ENCODE results near the gene TSTD2.

Gene TSTD2

DNA sequence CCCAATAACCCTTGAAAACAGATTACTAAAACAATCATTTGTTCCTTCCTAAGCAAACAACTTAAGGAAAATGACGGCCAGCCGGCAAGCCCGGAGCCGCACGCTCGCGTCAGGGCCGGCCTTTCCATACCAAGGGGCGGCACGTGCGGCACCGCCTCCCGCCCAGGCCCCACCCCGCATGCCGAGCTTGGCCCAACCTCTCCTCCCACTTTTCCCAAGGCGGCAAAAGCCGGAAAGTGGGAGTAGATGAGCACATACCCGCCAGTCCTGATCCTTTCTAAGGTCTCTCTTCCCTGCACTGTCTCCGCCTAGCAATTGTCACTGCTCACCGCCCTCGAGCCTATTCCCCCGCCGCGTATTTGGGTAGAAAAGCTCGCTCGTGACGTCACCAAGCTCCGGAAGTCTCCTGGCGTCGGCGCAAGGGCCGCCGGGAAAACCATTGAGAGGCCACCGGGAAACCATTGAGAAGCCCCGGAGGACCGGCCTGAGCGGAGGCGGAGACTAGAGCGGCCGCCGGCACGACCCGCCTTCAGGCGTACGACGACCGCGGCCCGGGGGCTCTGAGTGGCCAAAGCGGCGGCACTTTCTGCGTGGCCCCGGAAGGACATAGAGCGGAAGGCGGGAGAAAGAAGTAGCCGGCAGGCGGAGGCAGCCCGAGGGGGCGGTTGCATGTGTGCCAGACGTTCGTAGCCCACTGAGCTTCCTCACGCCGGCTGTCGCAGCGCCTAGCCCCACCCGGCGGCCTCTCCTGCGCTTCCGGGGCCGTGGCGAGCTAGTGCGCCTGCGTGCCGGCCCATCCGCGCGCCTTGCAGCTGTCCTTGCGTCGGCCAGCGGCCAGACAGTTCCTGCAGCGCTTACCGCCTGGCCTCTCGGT lies at the start of gene TSTD2, which contains the start of gene NCBP1:
TSTD2 (minus strand) TSS at position 384 of the 874 bp plus-strand sequence. CDS start 5,806 bp downstream, outside the sequence.
NCBP1 (plus strand) TSS at position 837 of the 874 bp plus-strand sequence. CDS start 61 bp downstream, outside the sequence.
- DNase-seq: peak; percentile 99

- no peak for DNase-seq
These were observed 49.1 kb upstream of the TSTD2 start for GRCh38 chr9:97682242-97682641.

- DNase-seq: no peak
These were observed 42.5 kb upstream of the TSTD2 start for GRCh38 chr9:97675655-97676054.

DNA sequence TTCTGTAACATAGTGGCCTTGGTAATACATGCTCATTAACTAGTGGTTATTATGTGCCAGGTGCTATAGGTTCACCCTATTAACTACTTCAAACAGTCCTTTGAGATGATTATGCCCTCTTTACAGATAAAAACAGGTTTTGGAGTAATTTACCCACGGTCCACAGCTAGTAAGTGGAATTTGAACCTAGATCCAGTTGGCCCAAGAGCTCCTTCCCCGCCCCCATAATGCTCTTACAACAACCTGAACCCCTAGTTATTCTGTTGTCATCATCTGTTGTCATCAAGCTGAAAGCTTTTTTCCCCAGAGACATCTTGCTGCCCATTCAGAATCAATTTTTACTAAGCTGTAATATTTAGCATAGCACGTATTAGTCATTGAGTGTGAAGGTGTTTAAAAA lies 40.8 kb upstream of the TSTD2 start:
- no peak for DNase-seq

GRCh38 chr9:97672403-97672802 lies 39.2 kb upstream of the TSTD2 start:
- no peak for DNase-seq

- no peak for DNase-seq
These were observed 37.4 kb upstream of the TSTD2 start for GRCh38 chr9:97670586-97670985.

- DNase-seq: no peak
These were observed 35.3 kb upstream of the TSTD2 start for GRCh38 chr9:97668485-97668884.

DNA sequence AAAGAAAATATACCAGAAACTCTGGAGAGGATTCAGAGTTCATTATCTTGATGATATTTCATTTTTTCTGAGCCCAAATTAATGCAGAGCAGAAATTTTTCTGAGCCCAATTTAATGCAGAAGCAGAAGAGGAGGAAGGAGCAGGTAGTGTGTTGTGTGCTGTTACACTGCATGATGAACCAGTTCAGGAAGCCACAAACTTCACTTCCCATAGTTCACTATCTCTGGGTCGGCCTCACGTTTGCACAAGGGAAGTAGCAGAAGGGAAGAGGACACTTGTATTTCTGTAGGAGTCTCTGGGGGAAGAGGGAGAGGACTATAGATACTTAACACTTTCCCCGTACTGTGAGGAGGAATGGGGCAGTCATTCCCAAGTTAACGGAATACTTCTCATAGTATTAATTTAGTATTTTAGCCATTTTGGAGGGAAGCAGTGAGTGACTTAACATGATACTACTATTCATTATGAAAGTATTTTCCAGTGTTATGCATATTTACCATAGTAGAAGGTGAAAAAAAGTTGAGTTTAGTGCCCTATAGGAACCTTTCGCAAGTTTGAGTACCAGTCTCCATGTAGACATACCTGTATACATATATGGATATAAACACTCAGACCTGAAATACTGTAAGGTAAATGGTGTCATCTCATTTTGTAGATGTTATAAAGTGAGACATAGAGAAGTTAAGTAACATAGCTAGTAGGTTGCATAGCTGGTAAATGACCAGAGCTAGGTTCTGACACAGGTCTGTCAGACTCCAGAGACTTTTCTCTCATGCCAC lies 33.9 kb upstream of the TSTD2 start:
- DNase-seq: peak; percentile 23

DNA sequence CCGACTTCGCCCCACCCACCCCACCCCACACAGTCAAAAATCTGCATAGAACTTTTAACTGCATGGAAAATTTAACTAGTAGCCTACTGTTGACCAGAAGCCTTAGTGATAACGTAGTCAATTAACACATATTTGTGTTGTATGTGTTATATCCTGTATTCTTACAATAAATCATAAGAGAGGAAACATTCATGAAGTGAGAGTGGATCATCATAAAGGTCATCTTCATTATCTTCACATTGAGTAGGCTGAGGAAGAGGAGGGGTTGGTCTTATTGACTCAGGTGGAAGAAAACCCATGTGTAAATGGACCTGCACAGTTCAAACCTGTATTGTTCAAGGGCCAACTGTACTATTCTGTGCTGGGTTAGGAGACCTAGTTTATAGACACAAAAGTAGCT lies 32.6 kb upstream of the TSTD2 start:
- no peak for DNase-seq

- no peak for DNase-seq
These were observed 27.7 kb upstream of the TSTD2 start for GRCh38 chr9:97660847-97661246.

GRCh38 chr9:97660340-97660739 lies 27.2 kb upstream of the TSTD2 start:
- DNase-seq: peak; percentile 30

- DNase-seq: no peak
These were observed 26.6 kb upstream of the TSTD2 start for GRCh38 chr9:97659771-97660170.

DNA sequence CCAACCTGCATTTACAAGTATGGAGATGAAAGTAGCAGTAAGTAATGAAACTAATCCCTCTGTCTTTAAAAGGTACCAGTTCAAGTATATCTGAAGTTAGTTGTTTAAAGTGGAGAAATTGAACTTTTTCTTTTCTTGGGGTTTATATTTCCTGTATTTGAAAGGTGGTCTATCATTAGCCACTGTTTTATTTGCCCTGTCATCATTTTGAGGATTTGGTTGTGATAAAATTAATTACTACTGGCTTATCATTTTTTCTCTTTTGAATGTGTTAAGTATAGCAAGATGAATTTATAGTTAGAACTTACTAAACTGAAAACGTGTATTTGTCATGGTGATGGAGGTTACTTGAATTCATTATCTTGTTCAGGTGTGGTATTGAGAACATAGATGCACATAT lies 25.5 kb upstream of the TSTD2 start:
- no peak for DNase-seq

DNA sequence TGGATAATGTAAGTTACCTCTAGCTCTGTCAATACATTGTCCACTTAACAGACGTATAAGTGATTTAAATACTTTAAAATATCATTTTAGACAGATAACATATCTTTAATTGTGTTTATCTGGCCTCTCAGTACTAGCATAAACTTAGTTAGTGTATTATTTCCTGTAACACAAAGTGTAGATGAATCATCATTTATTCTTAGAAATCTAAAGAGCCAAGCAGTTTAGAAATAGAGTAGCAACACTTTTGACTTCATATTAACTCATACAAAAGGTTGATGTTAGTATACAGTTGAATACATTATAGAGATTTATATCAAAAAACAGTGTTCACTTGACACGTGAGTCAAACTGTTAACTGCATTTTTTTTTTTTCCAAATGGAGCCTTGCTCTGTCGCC lies 18.5 kb upstream of the TSTD2 start:
- DNase-seq: no peak

DNA sequence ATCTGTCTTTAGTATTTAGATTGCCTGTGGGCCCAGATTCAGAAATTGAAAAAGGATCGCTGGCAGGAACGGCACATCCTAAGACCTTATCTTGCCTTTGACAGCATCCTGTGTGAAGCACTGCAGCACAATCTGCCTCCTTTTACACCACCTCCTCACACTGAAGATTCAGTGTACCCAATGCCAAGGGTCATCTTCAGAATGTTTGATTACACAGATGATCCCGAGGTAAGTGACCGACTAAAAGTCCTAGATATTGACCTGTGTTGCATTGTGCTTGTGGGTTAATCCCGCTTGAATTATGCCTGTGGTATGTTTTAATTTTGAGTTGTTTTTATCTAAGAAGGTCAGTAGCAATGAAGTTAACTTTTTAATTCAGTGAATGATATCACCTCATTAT lies 14.8 kb upstream of the TSTD2 start:
- no peak for DNase-seq

DNA sequence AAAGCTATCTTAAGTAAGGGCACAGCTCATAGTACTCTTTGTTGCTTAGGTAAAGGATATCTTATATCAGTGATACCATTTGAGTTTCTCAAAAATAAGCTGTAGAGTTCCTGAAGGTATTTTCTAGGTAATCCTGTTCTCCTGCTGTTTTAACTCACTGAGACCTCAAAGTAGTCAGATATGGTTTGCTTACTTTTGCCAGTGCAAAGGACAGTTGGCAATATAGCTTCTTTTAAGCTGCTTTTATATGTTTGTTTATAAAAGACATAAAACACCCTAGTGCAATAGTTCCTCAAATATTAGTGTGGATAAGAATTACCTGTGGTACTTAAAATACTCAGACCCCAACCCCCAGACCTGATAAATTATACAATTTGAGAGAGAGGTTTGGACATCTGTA lies 12.6 kb upstream of the TSTD2 start:
- DNase-seq: no peak

DNA sequence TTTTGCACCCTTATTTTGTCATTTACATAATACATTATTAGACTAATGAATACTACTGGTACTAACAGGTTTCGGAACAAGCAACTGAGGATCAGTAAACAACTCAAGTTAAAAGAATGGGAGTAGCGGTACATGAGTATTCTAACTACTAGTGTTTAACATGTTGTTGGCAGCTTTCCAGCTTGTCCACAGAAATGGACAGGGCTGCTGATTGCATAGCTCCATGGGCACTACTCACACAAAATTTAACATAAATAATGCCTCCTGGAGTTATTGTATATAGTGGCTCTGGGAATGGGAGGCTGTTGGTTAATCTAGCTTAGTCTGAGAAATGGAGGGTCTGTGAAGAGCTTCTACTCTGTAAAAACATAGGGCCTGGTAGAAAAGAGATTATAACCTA lies 7.2 kb upstream of the TSTD2 start:
- DNase-seq: peak; percentile 26

DNA sequence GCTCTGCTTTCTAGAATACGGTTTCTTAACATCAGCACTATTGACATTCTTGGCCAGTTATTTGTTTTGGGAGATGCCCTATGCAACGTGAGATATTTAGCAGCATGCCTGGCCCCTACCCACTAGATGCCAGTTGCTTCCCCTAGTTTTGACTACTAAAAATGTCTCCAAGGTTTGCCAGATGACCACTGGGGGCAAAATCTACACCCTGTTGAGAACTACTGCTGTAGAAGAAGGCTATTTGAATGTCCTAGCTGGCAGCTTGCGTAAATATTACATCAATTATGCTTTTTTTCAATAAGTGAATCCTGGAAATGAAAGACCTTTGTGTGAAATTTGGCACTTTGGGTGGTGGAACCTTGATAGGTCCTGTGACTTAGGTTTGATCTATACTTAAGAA lies 5.5 kb upstream of the TSTD2 start:
- DNase-seq: peak; percentile 57

DNA sequence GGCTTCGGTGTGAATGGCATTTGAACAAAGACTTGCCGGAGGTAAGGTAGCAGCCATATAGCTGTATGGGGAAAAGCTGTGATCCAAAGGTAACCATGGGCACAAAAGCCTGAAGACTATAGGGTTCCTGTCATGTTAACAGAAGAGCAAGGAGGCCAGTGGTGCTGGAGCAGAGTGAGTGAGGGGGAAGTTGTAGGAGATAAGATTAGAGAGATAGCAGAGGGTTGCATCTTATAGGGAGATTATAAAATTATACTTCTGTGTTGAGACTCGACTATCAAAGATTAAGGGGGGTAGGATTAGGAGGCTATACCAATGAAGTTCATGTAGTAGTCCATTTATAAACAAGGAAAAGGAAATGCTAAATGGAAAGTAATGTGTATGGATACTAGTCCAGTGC lies 3.7 kb upstream of the TSTD2 start:
- peak; percentile 34 for DNase-seq

GRCh38 chr9:97635026-97635425 lies 1.9 kb upstream of the TSTD2 start:
- DNase-seq: no peak

DNA sequence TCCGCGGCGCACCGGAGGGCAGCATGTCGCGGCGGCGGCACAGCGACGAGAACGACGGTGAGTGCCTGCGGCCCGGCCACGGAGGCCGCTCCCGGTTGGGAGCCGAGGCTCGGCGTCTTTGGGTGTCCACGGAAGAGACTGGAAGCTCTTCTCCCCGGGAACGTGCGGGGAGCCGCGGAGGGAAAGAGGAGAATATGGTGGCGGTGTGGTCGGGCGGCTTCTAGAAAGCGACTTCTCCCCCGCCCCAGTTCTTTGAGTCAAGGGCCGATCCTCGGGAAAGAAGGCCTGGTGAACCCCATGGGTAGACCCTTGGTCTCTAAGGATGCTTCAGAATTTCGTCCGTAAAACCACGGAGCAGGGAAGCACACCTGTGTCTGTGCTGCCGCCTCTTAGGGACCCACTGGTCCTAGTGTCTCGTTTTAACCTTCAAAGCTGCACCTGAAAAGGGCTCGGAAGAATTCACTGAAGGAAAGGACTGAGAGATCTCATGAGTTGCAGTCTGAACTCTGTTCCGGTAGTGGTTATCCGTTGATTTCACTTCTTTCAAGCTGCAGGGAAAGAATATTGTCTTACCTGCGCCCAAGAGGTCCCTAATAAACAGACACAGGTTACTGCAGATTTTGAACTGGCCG lies 807 bp upstream of the TSTD2 start:
- DNase-seq: peak; percentile 20

GRCh38 chr9:97632248-97632984 lies 752 bp downstream of the TSTD2 start:
- peak; percentile 84 for DNase-seq

DNA sequence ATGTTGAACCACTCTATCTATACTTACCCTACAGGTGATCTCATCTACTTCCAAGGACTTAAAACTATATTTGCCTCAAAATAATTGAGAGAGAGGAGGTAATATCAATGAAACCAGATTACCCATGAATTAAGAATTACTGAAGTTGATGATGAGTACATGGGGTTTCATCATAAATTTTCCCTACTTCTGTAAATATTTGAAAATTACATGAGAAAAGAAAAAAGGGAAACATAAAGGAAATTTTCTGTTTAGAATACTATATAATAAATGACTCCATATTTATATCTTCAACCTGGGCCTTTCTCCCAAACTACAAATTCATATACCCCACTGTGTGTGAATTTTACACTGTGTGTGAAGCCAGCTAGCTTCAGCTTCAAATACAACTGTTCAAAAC lies 2.6 kb downstream of the TSTD2 start:
- DNase-seq: no peak
